CD4-positive, alpha-beta T cell treated with Interleukin-1 beta for 1 hour (primary cell): ENCODE data around the gene MAPK10.
"Not testable (repeated sequence)": the region's sequence is repeated elsewhere in the genome, so short reads cannot be mapped to it uniquely, and the experiment has no call there.

Experiments
- DNase-seq, 2 donors: peaks; one replicate each; pipeline ENCODE4 v3.0.0-alpha.2; 2020 to 2022

The MAPK10 gene

GRCh38 chr4:86031927-86032326 lies 327.9 kb downstream of the MAPK10 start:
- DNase-seq, result no peak

DNA sequence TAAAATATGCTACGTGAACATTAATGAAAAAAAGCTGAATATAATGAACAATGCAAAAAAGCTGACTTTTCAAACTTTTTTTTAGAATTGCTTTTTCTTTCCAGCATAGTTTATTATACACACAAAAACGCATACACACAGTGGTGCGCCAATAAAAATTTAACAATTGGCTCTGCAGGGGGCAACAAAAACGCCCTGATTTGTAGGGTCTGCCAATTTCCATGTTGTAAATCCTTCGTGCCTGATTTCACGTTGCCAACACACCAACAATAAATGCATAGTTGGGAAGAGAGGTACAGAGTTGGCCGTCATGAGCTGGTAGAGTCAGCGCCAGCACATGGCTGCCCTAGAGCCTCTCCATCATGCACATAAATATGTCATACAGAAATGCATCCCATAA lies 333.1 kb downstream of the MAPK10 start:
- no peak for DNase-seq

- DNase-seq, result not testable (repeated sequence)
Measured at GRCh38 chr4:86021671-86022070, 338.2 kb downstream of the MAPK10 start.

DNA sequence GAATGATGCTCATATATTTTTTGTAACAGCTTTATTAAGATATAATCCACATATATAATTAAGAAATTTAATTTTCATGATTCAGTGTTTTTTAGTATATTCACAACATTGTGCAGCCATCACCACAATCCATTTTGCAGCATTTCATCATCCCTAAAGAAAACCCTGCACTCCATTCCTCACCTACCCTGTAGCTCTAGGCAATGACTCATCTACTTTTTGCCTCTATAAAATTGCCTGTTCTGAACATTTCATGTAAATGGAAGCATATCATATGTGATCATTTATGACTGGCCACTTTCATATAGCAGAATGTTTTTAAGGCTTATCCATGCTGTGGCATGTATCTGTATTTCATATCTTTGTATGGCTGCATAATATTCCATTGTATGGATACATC lies 339.9 kb downstream of the MAPK10 start:
- no peak for DNase-seq

GRCh38 chr4:86019362-86019761 lies 340.5 kb downstream of the MAPK10 start:
- no peak for DNase-seq

DNA sequence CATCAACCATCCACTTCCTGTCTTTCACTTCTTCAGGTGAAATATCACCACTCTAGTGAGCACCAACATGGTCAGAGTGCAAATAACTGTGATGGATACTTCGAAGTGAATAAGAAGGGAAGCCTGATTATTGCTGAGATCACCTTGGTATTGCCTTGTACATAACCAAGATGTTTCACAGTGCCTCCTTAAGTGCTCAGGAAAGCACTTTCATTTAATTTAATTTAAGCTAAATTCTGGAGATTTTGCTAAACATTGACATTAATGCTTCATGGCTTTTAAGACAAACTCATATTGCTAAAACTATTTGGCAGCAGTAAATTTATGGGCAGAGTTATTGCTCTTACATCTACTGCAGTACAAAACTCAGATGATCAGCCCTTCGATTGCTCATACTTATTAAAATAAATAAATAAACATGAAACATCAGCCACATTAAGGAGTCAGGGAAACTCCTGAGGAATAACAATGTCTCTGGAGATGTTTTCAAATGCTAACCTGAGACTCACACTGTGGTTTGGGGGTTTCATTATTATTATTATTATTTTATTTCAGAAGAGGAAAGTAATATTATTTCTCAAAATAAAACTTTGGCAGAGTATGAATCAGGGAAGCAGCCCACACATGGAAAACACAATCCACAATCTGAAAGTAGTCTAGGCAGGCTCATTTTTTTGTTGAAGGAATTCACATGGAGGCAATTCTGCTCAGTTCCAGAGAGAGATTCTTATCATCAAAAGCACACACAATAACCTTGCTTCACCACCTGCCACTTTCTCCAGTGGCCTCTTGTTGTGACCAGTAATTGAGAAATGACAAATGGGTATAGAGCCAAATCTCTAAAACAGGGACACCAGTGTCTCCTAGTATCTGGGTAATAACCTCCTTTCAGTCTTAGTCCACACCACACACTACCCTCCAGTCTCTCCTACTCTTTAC lies 344.2 kb downstream of the MAPK10 start:
- DNase-seq, result no peak

- peak in 1 of 2 donors; percentile 3 for DNase-seq
Measured at GRCh38 chr4:86014599-86014998, 345.3 kb downstream of the MAPK10 start.

DNA sequence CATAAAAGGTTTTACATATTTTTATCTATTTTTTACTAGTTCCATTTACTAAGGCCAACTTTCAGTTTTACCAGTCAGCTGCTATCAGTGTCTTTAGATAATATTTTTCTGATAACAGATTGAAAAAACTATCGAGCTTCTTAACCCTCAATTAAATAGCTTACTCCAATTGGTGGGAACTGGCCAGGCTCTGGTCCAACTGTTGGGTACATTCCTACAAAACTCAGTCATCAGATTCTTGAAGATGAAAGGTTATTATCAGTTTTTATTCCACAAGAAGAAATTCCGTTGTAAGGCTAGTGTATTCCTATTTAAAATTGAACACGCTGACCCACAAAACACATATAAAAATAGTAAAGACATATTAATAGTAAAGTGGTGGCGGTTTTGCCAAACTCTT lies 346.2 kb downstream of the MAPK10 start:
- no peak for DNase-seq

DNA sequence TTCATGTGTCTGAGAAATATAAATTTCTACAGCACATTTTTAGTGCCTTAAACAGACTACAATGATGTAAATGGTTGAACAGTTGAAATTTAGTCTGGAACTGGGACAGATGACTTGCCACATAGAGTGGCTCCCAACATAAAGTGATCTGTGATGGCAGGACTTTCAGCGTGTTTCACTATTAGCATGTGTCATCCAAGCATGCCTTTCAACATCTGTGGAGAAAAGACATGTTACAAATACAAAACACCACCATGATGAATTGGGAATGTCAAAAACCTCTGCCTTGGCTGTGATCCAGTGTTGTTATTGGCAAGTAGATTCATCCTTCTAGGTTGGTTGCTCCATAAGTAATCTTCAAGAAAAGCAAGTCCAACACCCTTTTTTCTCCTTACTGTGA lies 348.7 kb downstream of the MAPK10 start:
- no peak for DNase-seq

DNA sequence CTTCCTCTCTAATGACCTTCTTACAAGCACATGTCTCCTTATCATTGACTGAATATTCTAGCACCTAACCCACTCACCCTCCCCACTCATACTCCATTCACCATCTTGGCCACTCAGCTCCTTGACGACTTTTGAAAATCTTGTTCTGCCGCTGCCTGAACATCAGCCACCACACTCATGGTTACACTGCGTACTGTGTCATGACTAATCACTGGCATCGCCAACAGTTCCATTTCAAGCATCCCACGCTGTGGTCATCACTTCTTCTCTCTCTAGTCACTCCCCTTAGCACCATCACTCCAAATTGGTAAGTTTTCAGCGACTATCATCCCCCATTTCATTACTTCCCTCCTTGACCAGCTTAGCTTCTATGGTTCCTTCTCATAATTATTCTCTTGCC lies 352.8 kb downstream of the MAPK10 start:
- no peak for DNase-seq

DNA sequence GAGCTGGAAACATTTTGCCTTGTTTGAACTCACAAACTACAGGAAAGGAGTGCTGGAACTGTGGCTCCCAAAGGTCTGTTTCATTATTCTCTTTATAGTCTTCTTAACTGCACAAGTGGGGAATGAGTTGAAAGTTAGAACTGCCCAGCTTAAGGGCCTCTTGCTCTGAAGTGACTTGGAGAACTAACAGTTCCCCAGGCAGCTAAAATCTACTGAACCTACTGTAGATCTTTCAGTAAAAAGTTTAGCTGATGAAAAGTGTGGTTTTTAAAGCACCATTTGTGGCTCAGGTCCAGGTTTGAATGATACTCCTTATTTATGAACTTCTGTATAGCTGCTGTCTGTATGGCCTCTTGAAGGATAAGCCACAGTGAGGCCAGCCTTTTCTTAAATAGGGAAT lies 353.8 kb downstream of the MAPK10 start:
- DNase-seq, result no peak

- DNase-seq, result no peak
Measured at GRCh38 chr4:86004030-86004429, 355.8 kb downstream of the MAPK10 start.

GRCh38 chr4:86001591-86001990 lies 358.3 kb downstream of the MAPK10 start:
- no peak for DNase-seq

DNA sequence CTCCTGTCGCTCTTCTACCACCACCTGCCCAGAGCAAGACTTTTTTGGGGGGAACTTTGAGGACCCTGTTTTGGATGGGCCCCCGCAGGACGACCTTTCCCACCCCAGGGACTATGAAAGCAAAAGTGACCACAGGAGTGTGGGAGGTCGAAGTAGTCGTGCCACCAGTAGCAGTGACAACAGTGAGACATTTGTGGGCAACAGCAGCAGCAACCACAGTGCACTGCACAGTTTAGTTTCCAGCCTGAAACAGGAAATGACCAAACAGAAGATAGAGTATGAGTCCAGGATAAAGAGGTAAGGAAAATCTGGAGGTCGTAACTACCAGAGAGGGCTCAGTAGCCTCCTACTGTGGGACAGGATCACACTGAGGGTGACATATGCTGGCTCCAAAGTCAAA lies 364.5 kb downstream of the MAPK10 start:
- no peak for DNase-seq

DNA sequence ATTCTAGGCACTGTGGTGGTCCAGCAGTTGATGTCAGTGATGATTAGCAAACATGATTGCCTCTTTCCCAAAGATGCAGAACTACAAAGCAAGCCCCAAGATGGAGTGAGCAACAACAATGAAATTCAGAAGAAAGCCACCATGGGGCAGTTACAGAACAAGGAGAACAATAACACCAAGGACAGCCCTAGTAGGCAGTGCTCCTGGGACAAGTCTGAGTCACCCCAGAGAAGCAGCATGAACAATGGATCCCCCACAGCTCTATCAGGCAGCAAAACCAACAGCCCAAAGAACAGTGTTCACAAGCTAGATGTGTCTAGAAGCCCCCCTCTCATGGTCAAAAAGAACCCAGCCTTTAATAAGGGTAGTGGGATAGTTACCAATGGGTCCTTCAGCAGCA lies 365.3 kb downstream of the MAPK10 start:
- no peak for DNase-seq

GRCh38 chr4:85993641-85994040 lies 366.2 kb downstream of the MAPK10 start:
- DNase-seq, result no peak

GRCh38 chr4:85986266-85986665 lies 373.6 kb downstream of the MAPK10 start:
- no peak for DNase-seq

GRCh38 chr4:85979276-85979675 lies 380.6 kb downstream of the MAPK10 start:
- no peak for DNase-seq

DNA sequence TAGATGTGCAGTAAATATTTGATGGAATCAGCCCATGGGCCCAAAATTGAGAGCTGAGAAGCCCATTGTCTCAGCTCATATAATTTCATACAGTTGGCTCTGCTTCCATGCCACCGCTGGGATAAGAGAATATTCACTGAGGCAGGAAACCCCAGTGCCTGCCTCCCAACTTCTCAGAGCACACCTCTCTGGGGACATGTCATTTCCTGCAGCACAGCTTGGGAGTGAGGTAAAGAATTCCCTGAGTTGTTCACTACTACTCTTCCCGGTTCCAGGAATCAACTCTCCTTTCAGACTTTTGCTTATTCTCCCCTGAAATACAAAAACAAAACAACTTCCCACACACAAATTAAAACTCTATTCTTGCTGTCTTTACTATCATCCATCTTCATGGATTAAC lies 389.3 kb downstream of the MAPK10 start:
- no peak for DNase-seq

- DNase-seq, result no peak
Measured at GRCh38 chr4:85968945-85969819, 390.7 kb downstream of the MAPK10 start.

DNA sequence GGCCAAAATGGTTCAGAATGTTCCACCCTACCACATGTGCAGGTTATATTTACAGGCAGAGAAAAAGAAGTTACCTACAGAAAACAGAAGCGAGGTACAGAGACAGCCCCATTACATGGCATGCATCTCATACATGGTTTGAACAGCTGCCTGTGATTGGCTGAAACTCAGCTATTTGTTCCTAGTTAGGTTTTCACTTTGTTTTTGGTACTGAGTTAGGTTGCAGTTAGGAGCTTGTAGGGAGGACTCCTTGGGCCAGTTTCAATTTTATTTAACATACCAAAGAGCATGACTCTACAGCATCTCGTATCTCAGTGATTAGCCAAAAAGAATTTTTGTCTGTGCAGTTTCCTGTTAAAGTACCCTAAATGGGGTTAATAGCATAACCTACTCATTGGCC lies 392.0 kb downstream of the MAPK10 start:
- DNase-seq, result no peak

GRCh38 chr4:85966373-85966772 lies 393.5 kb downstream of the MAPK10 start:
- no peak for DNase-seq

GRCh38 chr4:85965529-85965928 lies 394.3 kb downstream of the MAPK10 start:
- DNase-seq, result no peak

DNA sequence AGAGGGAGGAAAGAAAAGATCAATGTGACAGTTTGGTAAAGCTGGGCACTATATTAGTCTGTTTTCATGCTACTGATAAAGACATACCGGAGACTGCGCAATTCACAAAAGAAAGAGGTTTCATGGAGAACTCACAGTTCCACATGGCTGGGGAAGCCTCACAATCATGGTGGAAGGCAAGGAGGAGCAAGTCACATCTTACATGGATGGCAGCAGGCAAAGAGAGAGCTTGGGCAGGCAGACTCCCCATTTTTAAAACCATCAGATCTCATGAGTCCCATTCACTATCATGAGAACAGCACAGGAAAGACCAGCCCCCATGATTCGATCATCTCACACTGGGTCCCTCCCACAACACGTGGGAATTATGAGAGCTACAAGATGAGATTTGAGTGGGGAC lies 394.8 kb downstream of the MAPK10 start:
- not testable (repeated sequence) for DNase-seq
